Dermis blood vessel endothelial cell (primary cell): Measurements from ENCODE around the gene MYH11. TPM values are rescaled to one million over a fixed set of nuclear protein-coding genes. Genes with fewer than 3 reads are reported as not detected.
"Not testable (repeated sequence)": the region's sequence is repeated elsewhere in the genome, so short reads cannot be mapped to it uniquely, and the experiment has no call there.

Source experiments
- DNase-seq: peaks from one replicate; pipeline ENCODE4 v3.0.0; 2010
- total RNA-seq: library from RNA; depleted of rRNA; stranded (reverse); fragments of >200 nt; gene quantifications from 2 replicates; pipeline ENCODE4 v1.2.3, GENCODE V29; 2014

The MYH11 gene
- total RNA-seq, 1 donor from 2014 or later = not detected

GRCh38 chr16:15837761-15838160 lies 19.1 kb downstream of the MYH11 start:
- no peak for DNase-seq

GRCh38 chr16:15836965-15837611 lies 19.7 kb downstream of the MYH11 start:
- DNase-seq = no peak

- no peak for DNase-seq
Measured at GRCh38 chr16:15836074-15836473, 20.8 kb downstream of the MYH11 start.

GRCh38 chr16:15835136-15835878 lies 21.5 kb downstream of the MYH11 start:
- DNase-seq = no peak

GRCh38 chr16:15834502-15834901 lies 22.3 kb downstream of the MYH11 start:
- no peak for DNase-seq

GRCh38 chr16:15833541-15833940 lies 23.3 kb downstream of the MYH11 start:
- no peak for DNase-seq

- no peak for DNase-seq
Measured at GRCh38 chr16:15832241-15832640, 24.6 kb downstream of the MYH11 start.

GRCh38 chr16:15830832-15831451 lies 25.9 kb downstream of the MYH11 start:
- no peak for DNase-seq

GRCh38 chr16:15829460-15829859 lies 27.4 kb downstream of the MYH11 start:
- no peak for DNase-seq

GRCh38 chr16:15827709-15828343 lies 29.0 kb downstream of the MYH11 start:
- no peak for DNase-seq

GRCh38 chr16:15827299-15827698 lies 29.5 kb downstream of the MYH11 start:
- DNase-seq = no peak

- no peak for DNase-seq
Measured at GRCh38 chr16:15825750-15826305, 31.0 kb downstream of the MYH11 start.

GRCh38 chr16:15822957-15823356 lies 33.9 kb downstream of the MYH11 start:
- DNase-seq = no peak

- DNase-seq = no peak
Measured at GRCh38 chr16:15820837-15821236, 36.0 kb downstream of the MYH11 start.

- no peak for DNase-seq
Measured at GRCh38 chr16:15819046-15819445, 37.8 kb downstream of the MYH11 start.

- DNase-seq = no peak
Measured at GRCh38 chr16:15817446-15817845, 39.4 kb downstream of the MYH11 start.

GRCh38 chr16:15816228-15816627 lies 40.6 kb downstream of the MYH11 start:
- DNase-seq = no peak

GRCh38 chr16:15812401-15812750 lies 44.5 kb downstream of the MYH11 start:
- not testable (repeated sequence) for DNase-seq

GRCh38 chr16:15811481-15812400 lies 45.1 kb downstream of the MYH11 start:
- no peak for DNase-seq

- no peak for DNase-seq
Measured at GRCh38 chr16:15810949-15811348, 45.9 kb downstream of the MYH11 start.

GRCh38 chr16:15810411-15810810 lies 46.4 kb downstream of the MYH11 start:
- DNase-seq = no peak

GRCh38 chr16:15809297-15809696 lies 47.5 kb downstream of the MYH11 start:
- DNase-seq = not testable (repeated sequence)
